Left lung (tissue), 10 donors: Measurements from ENCODE around the gene ADCK2. TPM values are rescaled to one million over a fixed set of nuclear protein-coding genes. Genes with fewer than 3 reads are reported as not detected.
A peak's percentile ranks its signal among the peaks of the same experiment; 100 is the strongest.

Experiments used
- ATAC-seq: fragments of 200-7000 bp; cut with Tn5 transposase; one replicate; pipeline ENCODE4 v1.9.1; 2020; ENCODE audit warnings: moderate library complexity
- DNase-seq, 4 donors: peaks; one replicate each; pipeline ENCODE4 v3.0.0-alpha.2; 2013 to 2020
- H3K27ac ChIP-seq, 2 donors: fragments of 200-600 bp; sonication (generic) in 1 of 2; one replicate each; pipeline versions ENCODE4 v1.5.0 to v1.8.0; 2020 to 2021
- H3K27me3 ChIP-seq, 2 donors: fragments of 200-600 bp; sonication (generic) in 1 of 2; one replicate each; pipeline versions ENCODE4 v1.5.0 to v1.8.0; 2020 to 2021
- H3K36me3 ChIP-seq, 2 donors: fragments of 200-600 bp; sonication (generic) in 1 of 2; one replicate each; pipeline versions ENCODE4 v1.5.0 to v1.8.0; 2020 to 2021
- H3K4me1 ChIP-seq, 2 donors: fragments of 200-600 bp; one replicate each; pipeline ENCODE4 v1.8.0; 2021
- H3K4me3 ChIP-seq, 2 donors: fragments of 200-600 bp; sonication (generic) in 1 of 2; one replicate each; pipeline versions ENCODE4 v1.5.0 to v1.8.0; 2020 to 2021; ENCODE audit warnings: mild to moderate bottlenecking in 1 of 2
- H3K9me3 ChIP-seq, 2 donors: fragments of 200-600 bp; sonication (generic) in 1 of 2; one replicate each; pipeline versions ENCODE4 v1.5.0 to v1.8.0; 2020 to 2021
- intact Hi-C, 2 donors: fragments of 100-400 bp; cut with DNase I; formaldehyde crosslinking; loops; one replicate each; pipeline versions ENCODE4 v1.11.2 to v1.14.2; 2022
- polyA plus RNA-seq, 6 donors: library from polyadenylated mRNA; unstranded; fragments of 120-200 nt; gene quantifications; one replicate each; pipeline ENCODE4 v1.2.1, GENCODE V29; 2013; ENCODE audit not compliant: insufficient read length in 6 of 6
- total RNA-seq, 2 donors: library from RNA; stranded (reverse); fragmentation: NEBNext Ultra II Directional; extraction: Animal tissue kit (Norgen Biotek cat#: 25700); gene quantifications; one replicate each; pipeline ENCODE4 v1.2.1, GENCODE V29; 2021
- TF ChIP-seq, protein P1 (sequence below), 2 donors: fragments of 200-600 bp; sonication (generic) in 1 of 2; IDR thresholded peaks; one replicate each; pipeline versions ENCODE4 v1.5.0 to v1.8.0; 2021; ENCODE audit warnings: antibody characterized with exemption in 2 of 2
- donor health status: DM: no; HTN: yes; CAD: no.
- donor health status: DM: no; HTN: no; CAD: no.

The ADCK2 gene
- total and polyA plus RNA-seq, 8 donors, result 14.5 to 22.0 (median 17.7) TPM

DNA sequence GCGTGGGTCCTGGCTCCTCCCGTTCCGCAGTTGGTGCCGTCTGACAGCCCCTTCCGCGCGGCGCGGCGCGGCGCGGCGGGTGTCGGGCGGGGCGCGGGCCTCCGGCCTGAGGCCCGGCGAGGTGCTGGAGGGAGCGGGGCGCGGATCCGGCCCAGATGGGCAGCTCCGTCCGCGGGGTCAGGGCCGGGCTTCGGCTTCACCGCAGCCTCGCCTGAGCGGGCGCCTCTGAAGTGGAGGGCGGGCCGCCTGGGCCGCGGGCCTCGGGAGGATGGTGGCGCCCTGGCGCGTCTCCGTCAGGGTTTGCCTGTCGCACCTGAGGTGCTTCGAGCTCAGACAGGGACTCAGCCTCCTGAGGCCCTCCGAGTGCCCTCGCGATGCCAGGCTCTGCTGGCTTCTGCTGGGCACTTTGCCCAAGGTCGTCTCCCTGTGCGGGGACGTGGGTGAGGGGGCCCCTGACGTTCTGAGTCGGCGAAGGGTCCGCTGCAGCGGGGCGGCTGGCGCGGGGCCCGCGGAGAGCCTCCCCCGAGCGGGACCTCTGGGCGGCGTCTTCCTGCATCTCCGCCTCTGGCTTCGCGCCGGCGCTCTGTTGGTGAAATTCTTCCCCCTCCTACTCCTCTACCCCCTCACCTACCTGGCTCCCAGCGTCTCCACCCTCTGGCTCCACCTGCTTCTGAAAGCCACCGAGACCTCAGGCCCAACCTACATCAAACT lies 473 bp downstream of the ADCK2 start:
- peaks cover 0 to 4% of the 10 kb centered on the region in 2 donors for H3K36me3 ChIP-seq
- H3K4me3 ChIP-seq, result peak overlapping the region; percentile 61 to 70
- TF ChIP-seq, protein P1, sequence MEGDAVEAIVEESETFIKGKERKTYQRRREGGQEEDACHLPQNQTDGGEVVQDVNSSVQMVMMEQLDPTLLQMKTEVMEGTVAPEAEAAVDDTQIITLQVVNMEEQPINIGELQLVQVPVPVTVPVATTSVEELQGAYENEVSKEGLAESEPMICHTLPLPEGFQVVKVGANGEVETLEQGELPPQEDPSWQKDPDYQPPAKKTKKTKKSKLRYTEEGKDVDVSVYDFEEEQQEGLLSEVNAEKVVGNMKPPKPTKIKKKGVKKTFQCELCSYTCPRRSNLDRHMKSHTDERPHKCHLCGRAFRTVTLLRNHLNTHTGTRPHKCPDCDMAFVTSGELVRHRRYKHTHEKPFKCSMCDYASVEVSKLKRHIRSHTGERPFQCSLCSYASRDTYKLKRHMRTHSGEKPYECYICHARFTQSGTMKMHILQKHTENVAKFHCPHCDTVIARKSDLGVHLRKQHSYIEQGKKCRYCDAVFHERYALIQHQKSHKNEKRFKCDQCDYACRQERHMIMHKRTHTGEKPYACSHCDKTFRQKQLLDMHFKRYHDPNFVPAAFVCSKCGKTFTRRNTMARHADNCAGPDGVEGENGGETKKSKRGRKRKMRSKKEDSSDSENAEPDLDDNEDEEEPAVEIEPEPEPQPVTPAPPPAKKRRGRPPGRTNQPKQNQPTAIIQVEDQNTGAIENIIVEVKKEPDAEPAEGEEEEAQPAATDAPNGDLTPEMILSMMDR (IDR thresholded peaks at IDR 0.05), result no peak
- intact Hi-C loops, result no loop called here
- peak; percentile 47 to 89 (median 70) for DNase-seq
- H3K27ac ChIP-seq, result peak overlapping the region; percentile 75 to 84
- peaks cover 3 to 34% of the 10 kb centered on the region in 2 donors for H3K4me1 ChIP-seq
- no peaks in the 10 kb centered on the region for H3K9me3 ChIP-seq
- peak; percentile 81 for ATAC-seq
- no peaks in the 10 kb centered on the region for H3K27me3 ChIP-seq

DNA sequence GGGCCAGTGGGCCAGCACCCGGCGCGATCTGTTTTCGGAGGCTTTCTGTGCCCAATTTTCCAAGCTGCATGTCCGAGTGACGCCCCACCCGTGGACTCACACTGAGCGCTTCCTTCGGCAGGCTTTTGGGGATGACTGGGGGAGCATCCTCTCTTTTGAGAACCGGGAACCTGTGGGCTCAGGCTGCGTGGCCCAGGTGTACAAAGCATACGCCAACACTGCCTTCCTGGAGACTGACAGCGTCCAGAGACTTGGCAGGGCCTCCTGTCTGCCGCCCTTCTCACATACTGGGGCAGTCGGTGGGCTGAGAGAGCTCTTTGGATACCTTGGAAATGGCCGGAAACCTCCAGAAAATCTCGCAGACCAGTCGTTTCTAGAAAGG lies 1.0 kb downstream of the ADCK2 start:
- no peak for DNase-seq
- Histone ChIP-seq H3K4me3 (peak overlapping the region; percentile 61 to 70), H3K4me1 (peaks cover 3 to 34% of the 10 kb centered on the region in 2 donors), H3K36me3 (peaks cover 0 to 10% of the 10 kb centered on the region in 2 donors), H3K27me3 (no peaks in the 10 kb centered on the region), H3K9me3 (no peaks in the 10 kb centered on the region), H3K27ac (no peak overlapping the region)
- TF ChIP-seq, protein P1 (IDR thresholded peaks at IDR 0.05), result no peak
- intact Hi-C loops, result no loop called here
- ATAC-seq, result peak; percentile 3

DNA sequence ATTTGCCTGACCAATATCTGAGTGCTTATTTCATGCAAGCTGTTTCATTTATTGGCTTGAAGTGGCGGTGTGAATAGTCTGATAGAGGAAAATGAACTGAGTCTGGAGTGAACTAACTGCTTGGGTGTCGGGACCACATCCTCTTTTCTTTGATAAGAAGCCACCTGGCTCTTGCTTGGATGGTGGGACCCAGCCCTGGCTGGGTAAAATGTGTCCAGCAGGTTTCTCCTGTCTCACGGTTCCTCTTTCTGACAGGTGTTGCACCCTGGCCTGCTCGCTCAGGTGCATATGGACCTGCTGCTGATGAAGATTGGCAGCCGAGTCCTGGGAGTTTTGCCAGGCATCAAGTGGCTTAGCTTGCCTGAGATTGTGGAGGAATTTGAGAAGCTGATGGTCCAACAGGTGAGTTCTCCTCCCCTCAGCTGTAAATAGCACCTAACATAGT lies 1.6 kb downstream of the ADCK2 start:
- peaks cover 3 to 34% of the 10 kb centered on the region in 2 donors for H3K4me1 ChIP-seq
- DNase-seq, result peak in 2 of 4 donors; percentile 47 to 66
- no peaks in the 10 kb centered on the region for H3K9me3 ChIP-seq
- H3K27ac ChIP-seq, result no peak overlapping the region
- H3K36me3 ChIP-seq, result peaks cover 0 to 16% of the 10 kb centered on the region in 2 donors
- intact Hi-C loops, result no loop called here
- TF ChIP-seq, protein P1 (IDR thresholded peaks at IDR 0.05), result no peak
- H3K4me3 ChIP-seq, result no peak overlapping the region
- ATAC-seq, result peak; percentile 39
- H3K27me3 ChIP-seq, result no peaks in the 10 kb centered on the region

DNA sequence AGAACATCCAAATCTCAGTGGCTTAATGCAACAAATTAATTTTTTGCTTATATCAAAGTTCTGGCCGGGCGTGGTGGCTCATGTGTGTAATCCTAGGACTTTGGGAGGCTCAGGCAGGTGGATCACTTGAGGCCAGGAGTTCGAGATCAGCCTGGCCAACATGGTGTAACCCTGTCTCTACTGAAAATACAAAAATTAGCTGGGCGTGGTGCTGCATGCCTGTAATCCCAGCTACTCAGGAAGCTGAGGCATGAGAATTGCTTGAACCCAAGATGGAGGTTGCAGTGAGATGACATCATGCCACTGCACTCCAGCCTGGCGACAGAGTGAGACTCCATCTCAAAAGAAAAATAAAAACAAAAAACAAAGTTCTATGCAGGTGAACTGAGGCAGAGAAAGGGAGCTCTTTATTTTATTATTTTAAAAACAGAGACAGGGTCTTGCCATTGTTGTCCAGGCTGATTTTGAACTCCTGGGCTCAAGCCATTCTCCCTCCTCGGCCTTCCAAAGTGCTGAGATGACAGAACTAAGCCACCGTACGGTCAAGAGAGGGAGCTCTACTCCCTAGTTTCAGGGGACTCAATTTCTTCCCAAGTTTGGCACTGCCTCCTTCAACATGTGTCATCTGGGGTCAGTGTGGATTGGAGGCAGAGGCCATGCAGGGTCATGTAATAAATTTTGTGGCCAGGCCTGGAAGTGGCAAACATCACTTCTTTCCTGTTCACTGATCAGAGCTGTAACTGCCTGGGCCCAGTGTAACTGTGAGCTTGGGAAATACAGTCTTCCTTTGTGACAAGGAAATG lies 2.4 kb downstream of the ADCK2 start:
- TF ChIP-seq, protein P1 (IDR thresholded peaks at IDR 0.05), result no peak
- no peak overlapping the region for H3K4me3 ChIP-seq
- no peaks in the 10 kb centered on the region for H3K27me3 ChIP-seq
- H3K9me3 ChIP-seq, result no peaks in the 10 kb centered on the region
- intact Hi-C loops, result no loop called here
- H3K36me3 ChIP-seq, result peaks cover 0 to 23% of the 10 kb centered on the region in 2 donors
- peaks cover 3 to 34% of the 10 kb centered on the region in 2 donors for H3K4me1 ChIP-seq
- peak overlapping the region in 1 of 2 donors; percentile 29 for H3K27ac ChIP-seq
- peak; percentile 12 for ATAC-seq
- DNase-seq, result peak in 1 of 4 donors; percentile 33

DNA sequence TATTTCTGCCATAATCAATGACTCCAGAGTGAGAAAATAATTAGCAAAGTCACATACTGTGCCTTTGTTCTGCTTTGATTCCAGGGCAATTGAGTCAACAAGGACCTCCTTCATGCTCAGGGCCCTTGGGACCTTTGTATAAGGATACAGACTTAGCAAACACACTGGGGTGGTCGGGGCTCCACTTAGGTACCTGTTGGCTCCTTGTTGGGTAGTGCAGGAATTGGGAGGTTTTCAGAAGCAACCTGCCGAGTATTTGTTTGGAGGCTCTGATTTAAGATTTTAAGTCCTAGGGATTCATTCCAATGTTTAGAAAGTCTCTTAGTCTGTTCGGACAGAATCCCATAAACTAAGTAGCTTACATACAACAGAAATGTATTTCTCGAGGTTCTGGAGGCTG lies 3.0 kb downstream of the ADCK2 start:
- Histone ChIP-seq H3K36me3 (peaks cover 0 to 30% of the 10 kb centered on the region in 2 donors), H3K9me3 (no peaks in the 10 kb centered on the region), H3K4me1 (peaks cover 3 to 34% of the 10 kb centered on the region in 2 donors), H3K27me3 (no peaks in the 10 kb centered on the region), H3K4me3 (no peak overlapping the region), H3K27ac (peak overlapping the region in 1 of 2 donors; percentile 29)
- intact Hi-C loops, result no loop called here
- ATAC-seq, result no peak
- DNase-seq, result no peak
- TF ChIP-seq, protein P1 (IDR thresholded peaks at IDR 0.05), result no peak
